GM21360 (cell line): ENCODE measurements around the gene EVL.
A peak's percentile ranks its signal among the peaks of the same experiment; 100 is the strongest.
"Not testable (repeated sequence)": the region's sequence is repeated elsewhere in the genome, so short reads cannot be mapped to it uniquely, and the experiment has no call there.

Experiments used
- ATAC-seq: cut with Tn5 transposase; IDR thresholded peaks from one replicate; pipeline ENCODE4 v1.9.1; 2021; ENCODE audit warnings: mild to moderate bottlenecking, moderate library complexity; ENCODE audit not compliant: unreplicated experiment

The EVL gene

GRCh38 chr14:100065111-100065871, at the start of gene EVL:
TSS of gene EVL (plus strand) at chr14:100065422. CDS start at chr14:100065501, 79 bp downstream.
- peak; percentile 36 for ATAC-seq

GRCh38 chr14:100017553-100017952, 47.7 kb upstream of the EVL start:
- ATAC-seq, result no peak

GRCh38 chr14:100018054-100018453, 47.2 kb upstream of the EVL start:
- no peak for ATAC-seq

GRCh38 chr14:100018482-100018881, 46.7 kb upstream of the EVL start:
- ATAC-seq, result no peak

GRCh38 chr14:100019156-100019744, 46.0 kb upstream of the EVL start:
- ATAC-seq, result no peak

- no peak for ATAC-seq
Observed at GRCh38 chr14:100020629-100021028, 44.6 kb upstream of the EVL start.

GRCh38 chr14:100022772-100023451, 42.3 kb upstream of the EVL start:
- no peak for ATAC-seq

GRCh38 chr14:100025111-100025510, 40.1 kb upstream of the EVL start:
- ATAC-seq, result no peak

GRCh38 chr14:100027771-100028490, 37.3 kb upstream of the EVL start:
- no peak for ATAC-seq

- ATAC-seq, result no peak
Observed at GRCh38 chr14:100028990-100029677, 36.1 kb upstream of the EVL start.

- ATAC-seq, result not testable (repeated sequence)
Observed at GRCh38 chr14:100030006-100030405, 35.2 kb upstream of the EVL start.

GRCh38 chr14:100030452-100031153, 34.6 kb upstream of the EVL start:
- ATAC-seq, result no peak

- no peak for ATAC-seq
Observed at GRCh38 chr14:100031506-100032281, 33.5 kb upstream of the EVL start.

GRCh38 chr14:100032738-100033137, 32.5 kb upstream of the EVL start:
- ATAC-seq, result no peak

GRCh38 chr14:100033347-100034075, 31.7 kb upstream of the EVL start:
- ATAC-seq, result no peak

- no peak for ATAC-seq
Observed at GRCh38 chr14:100034468-100034867, 30.8 kb upstream of the EVL start.

- no peak for ATAC-seq
Observed at GRCh38 chr14:100034961-100035500, 30.2 kb upstream of the EVL start.

- no peak for ATAC-seq
Observed at GRCh38 chr14:100035700-100036099, 29.5 kb upstream of the EVL start.
